Activated naive CD4-positive, alpha-beta T cell treated with anti-CD3 and anti-CD28 coated beads, Interleukin-2, amount 50 U/mL, for 24 hours (primary cell): ENCODE results near the gene WDR81.

Experiments
- H3K27ac Mint-ChIP-seq: one replicate; pipeline ENCODE4 v1.8.0; 2021; ENCODE audit warnings: mild to moderate bottlenecking, mixed read lengths
- H3K27me3 Mint-ChIP-seq: one replicate; pipeline ENCODE4 v1.8.0; 2021; ENCODE audit warnings: mixed read lengths
- H3K36me3 Mint-ChIP-seq: one replicate; pipeline ENCODE4 v1.8.0; 2021; ENCODE audit warnings: mixed read lengths
- H3K4me1 Mint-ChIP-seq: one replicate; pipeline ENCODE4 v1.8.0; 2021; ENCODE audit warnings: mixed read lengths
- H3K4me3 Mint-ChIP-seq: one replicate; pipeline ENCODE4 v1.8.0; 2021; ENCODE audit warnings: mild to moderate bottlenecking, mixed read lengths
- H3K9me3 Mint-ChIP-seq: one replicate; pipeline ENCODE4 v1.8.0; 2021; ENCODE audit warnings: mixed read lengths

The WDR81 gene

DNA sequence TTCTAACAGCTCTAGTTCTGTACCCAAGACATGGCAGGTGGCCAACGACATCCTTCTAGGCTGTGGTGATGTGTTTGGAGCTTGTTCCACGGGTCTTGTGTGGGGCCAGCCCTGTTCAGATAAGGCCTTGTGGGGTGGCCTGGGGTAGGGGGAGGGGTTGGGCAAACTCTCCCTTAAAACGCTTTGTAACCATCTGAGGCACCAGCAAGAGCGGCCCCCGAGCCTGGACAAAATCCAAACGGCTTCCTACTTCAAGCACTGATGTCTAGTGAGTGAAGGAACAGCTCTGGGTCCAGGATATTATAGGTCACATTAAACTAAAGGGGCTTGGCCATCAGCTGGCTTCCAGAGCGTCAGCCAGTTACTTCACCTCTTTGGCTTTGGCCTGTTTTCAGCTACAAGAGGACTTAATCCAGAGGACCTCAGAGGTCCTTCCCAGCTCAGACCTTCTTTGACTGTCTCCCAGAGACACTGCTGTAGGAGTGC, 49.2 kb downstream of the WDR81 start:
- Mint-ChIP-seq H3K27ac (peak overlapping the region; percentile 46), H3K9me3 (no peaks in the 10 kb centered on the region), H3K36me3 (no peaks in the 10 kb centered on the region), H3K4me3 (no peak overlapping the region), H3K4me1 (peaks cover 14% of the 10 kb centered on the region), H3K27me3 (no peaks in the 10 kb centered on the region)

DNA sequence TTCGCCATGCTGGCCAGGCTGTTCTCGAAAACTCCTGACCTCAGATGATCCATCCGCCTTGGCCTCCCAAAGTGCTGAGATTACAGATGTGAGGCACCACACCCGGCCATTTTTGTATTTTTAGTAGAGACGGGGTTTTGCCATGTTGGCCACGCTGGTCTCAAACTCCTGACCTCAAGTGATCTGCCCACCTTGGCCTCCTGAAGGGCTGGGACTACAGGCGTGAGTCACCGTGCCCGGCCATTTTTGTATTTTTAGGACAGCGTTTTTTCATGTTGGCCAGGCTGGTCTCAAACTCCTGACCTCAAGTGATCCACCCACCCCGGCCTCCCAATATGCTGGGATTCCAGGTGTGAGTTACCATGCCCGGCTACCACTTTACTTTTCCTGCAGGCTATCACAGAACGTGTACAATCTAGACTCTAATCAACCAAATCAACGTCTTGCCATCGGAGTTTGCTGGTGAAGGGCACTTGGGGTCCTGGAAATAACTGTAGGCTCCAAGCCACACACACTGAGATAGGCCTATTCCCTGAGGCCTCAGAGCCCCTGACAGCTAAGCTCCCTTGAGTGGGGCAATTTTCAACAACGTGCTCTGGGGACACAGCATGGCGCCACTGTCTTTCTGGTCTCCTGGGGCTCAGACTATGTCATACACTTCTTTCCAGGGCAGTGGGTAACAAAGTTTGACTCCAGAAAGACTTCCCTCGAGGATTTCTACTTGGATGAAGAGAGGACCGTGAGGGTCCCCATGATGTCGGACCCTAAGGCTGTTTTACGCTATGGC, 50.1 kb downstream of the WDR81 start:
- H3K27ac Mint-ChIP-seq = peak overlapping the region; percentile 17
- H3K36me3 Mint-ChIP-seq = no peaks in the 10 kb centered on the region
- H3K27me3 Mint-ChIP-seq = no peaks in the 10 kb centered on the region
- peaks cover 11% of the 10 kb centered on the region for H3K4me1 Mint-ChIP-seq
- H3K9me3 Mint-ChIP-seq = no peaks in the 10 kb centered on the region
- no peak overlapping the region for H3K4me3 Mint-ChIP-seq

DNA sequence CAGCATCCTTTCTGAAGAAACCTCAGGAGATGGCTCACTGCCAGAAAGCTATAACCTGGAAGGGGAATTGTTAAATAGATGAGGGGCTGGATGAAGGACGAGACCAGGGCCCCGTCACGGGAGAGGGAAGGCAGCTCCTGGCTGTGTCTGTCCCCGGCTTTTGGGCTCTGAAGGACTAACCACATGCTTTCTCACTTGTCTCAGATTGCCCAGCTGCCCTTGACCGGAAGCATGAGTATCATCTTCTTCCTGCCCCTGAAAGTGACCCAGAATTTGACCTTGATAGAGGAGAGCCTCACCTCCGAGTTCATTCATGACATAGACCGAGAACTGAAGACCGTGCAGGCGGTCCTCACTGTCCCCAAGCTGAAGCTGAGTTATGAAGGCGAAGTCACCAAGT, 51.8 kb downstream of the WDR81 start:
- Mint-ChIP-seq H3K27me3 (no peaks in the 10 kb centered on the region), H3K36me3 (no peaks in the 10 kb centered on the region), H3K4me1 (peaks cover 4% of the 10 kb centered on the region), H3K9me3 (no peaks in the 10 kb centered on the region), H3K27ac (no peak overlapping the region), H3K4me3 (no peak overlapping the region)

DNA sequence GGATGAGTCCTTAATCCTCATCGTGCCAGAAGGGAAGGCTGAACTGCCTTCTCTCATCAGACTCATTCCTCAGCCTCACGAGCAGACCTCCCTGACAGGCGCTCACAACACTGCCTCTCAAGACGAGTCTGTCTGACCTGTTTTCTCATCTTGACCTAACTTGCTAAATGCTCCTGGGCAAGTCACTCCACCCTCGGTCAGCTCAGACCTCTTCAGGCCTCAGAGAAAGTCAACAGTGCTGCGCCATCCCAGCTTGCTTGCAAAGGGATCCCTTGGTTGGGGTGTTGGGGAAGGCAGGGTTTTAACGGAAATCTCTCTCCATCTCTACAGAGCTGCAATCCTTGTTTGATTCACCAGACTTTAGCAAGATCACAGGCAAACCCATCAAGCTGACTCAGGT, 52.4 kb downstream of the WDR81 start:
- H3K27me3 Mint-ChIP-seq = no peaks in the 10 kb centered on the region
- peaks cover 4% of the 10 kb centered on the region for H3K4me1 Mint-ChIP-seq
- H3K36me3 Mint-ChIP-seq = no peaks in the 10 kb centered on the region
- no peak overlapping the region for H3K4me3 Mint-ChIP-seq
- H3K27ac Mint-ChIP-seq = no peak overlapping the region
- H3K9me3 Mint-ChIP-seq = no peaks in the 10 kb centered on the region

DNA sequence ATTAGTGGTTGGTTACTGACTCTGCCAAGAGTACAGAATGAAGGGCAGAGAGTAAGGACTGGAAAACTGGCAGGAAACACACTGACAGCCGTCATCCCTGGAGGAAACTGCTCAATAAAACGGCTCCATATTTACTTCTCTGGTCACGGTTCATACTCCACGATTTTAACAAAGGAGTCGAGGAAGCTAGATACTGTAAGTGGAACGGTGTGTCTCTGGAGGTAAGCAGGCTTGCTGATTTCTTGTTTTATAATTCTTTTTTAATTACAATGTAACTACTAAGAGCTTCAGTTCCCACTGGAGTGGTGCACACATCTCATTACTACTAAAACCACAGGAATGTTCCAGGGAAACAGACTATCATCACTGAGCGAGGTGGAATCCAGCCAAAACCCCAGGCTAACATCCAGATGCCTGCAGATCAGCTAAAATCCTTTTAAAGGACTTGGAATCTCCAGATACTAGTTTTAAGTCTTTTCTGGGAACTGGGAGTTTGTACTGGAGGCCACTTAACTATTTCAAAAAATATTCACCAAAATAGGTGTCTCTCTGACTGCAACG, 55.1 kb downstream of the WDR81 start:
- H3K27ac Mint-ChIP-seq = no peak overlapping the region
- peaks cover 4% of the 10 kb centered on the region for H3K36me3 Mint-ChIP-seq
- no peaks in the 10 kb centered on the region for H3K4me1 Mint-ChIP-seq
- H3K9me3 Mint-ChIP-seq = no peaks in the 10 kb centered on the region
- no peak overlapping the region for H3K4me3 Mint-ChIP-seq
- no peaks in the 10 kb centered on the region for H3K27me3 Mint-ChIP-seq

DNA sequence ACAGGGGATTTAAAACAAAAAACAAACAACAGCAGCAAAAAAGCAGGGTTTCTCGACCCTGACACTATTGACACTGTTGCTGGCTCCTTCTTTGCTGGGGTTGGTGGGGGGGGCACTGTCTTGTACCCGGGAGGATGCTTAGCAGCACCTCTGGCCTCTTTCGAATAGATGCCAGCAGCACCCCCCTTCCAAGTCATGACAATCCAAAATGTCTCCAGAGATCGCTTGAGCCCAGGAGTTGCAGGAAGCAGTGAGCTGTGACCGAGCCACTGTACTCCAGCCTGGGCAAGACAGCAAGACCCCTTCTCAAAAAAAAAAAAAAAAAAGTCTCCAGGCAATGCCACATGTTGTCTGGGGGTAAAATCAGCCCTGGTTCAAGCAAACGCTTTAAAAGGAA, 57.7 kb downstream of the WDR81 start:
- no peaks in the 10 kb centered on the region for H3K27me3 Mint-ChIP-seq

DNA sequence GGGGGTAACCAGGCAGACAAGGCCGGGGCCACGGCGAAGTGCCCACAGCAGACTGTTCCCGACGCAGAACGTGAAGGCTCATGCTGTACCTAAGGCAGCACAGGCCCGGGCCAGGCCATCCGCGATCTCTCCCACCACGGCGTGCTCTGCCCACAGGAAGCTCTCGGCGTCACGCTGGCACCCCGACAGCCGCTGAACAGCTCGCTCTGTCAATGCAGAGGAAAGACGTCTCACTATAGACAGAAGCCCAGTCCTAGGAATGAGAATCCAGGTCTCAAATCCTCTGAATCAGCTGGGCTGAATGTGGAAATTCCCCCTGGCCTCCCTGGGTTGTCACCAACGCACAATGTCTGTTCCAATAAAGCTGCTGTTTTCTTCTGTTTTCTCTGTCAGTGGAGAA, 58.8 kb downstream of the WDR81 start:
- no peaks in the 10 kb centered on the region for H3K9me3 Mint-ChIP-seq
- peak overlapping the region; percentile 59 for H3K27ac Mint-ChIP-seq
- H3K4me1 Mint-ChIP-seq = no peaks in the 10 kb centered on the region
- no peaks in the 10 kb centered on the region for H3K27me3 Mint-ChIP-seq
- no peak overlapping the region for H3K4me3 Mint-ChIP-seq
- H3K36me3 Mint-ChIP-seq = peaks cover 4% of the 10 kb centered on the region

More for the DNA sequence above, 57.7 kb downstream of the WDR81 start:
- H3K27ac Mint-ChIP-seq = no peak overlapping the region
- H3K9me3 Mint-ChIP-seq = no peaks in the 10 kb centered on the region
- peaks cover 4% of the 10 kb centered on the region for H3K36me3 Mint-ChIP-seq
- no peaks in the 10 kb centered on the region for H3K4me1 Mint-ChIP-seq
- H3K4me3 Mint-ChIP-seq = no peak overlapping the region

DNA sequence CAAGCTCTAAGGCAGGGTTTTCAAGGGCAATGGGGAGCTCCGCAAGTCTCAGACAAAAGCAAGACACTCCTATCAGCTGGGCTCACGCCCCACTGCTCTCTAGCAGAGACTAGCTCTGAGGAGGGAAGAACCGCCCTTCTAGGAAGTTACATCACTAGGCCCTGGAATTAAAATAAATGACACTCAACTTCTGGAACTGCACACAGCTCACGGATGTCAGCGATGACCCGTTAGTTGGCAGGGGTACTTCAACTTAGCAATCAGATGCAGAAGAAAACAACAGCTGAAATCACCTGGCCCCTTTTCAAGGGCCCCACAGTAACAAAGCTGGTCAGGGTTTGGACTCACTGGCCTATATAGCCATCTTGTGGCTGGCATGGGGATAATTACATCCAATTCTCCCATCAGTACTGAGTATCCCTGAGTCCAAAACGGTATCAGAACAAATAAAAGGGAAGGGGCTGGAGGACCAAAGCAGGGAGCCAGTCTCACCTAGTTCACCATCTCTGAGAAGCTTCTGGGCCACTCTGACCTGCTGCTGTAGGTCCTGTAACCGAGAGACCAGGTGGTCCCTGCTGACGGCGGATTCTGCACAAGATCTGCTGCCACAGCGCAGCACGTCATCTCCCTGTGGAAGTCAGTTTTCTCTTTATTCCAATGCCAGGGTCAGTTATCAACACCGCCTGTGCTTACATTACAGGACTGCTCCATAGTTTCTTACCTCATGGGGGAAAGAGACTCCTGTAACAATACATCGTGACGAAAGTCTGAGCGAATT, 59.5 kb downstream of the WDR81 start:
- Mint-ChIP-seq H3K9me3 (no peaks in the 10 kb centered on the region), H3K36me3 (peaks cover 4% of the 10 kb centered on the region), H3K27me3 (no peaks in the 10 kb centered on the region), H3K27ac (peak overlapping the region; percentile 12), H3K4me1 (no peaks in the 10 kb centered on the region), H3K4me3 (no peak overlapping the region)

DNA sequence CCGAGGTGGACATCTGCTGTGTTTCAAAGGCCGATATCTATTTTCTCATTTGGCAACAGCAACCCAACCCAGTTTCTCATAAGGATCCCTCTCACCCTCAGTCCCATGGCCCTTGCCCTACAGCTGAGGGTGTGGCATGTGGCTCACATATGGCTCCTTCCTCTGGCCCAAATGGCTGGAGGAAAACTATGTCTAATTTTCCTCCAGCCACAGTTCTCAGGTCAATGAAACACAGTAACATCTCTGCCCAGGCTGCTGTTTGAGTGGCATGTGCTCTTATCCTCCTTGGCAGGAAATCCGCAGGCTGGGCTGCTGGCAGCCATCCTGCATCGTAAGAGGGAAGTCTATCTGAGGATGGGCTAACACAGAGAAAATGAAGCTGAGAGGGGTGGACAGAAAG, 61.4 kb downstream of the WDR81 start:
- Mint-ChIP-seq H3K4me3 (no peak overlapping the region), H3K27ac (no peak overlapping the region), H3K9me3 (no peaks in the 10 kb centered on the region), H3K4me1 (no peaks in the 10 kb centered on the region), H3K36me3 (peaks cover 4% of the 10 kb centered on the region), H3K27me3 (no peaks in the 10 kb centered on the region)

DNA sequence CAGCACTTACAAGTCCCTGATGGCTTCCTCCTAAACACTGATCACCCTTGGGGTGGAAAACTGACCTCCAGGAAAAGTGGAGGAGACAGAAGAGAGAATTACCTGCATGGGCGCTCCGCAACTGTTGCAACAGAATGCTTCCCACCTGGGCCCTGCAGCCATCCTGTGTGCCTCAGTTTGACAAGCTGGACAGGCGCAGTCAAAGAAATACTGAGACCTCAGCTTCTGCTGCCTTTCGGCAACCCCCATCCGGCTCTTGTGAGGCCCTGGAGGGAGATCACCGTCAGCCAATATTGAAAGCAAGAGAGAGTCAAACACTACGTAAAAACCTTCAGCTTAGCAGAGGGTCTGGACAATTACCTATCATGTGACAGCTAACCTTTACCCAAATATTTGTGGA, 62.2 kb downstream of the WDR81 start:
- Mint-ChIP-seq H3K27ac (no peak overlapping the region), H3K27me3 (no peaks in the 10 kb centered on the region), H3K4me1 (peaks cover 5% of the 10 kb centered on the region), H3K4me3 (no peak overlapping the region), H3K36me3 (peaks cover 4% of the 10 kb centered on the region), H3K9me3 (no peaks in the 10 kb centered on the region)

DNA sequence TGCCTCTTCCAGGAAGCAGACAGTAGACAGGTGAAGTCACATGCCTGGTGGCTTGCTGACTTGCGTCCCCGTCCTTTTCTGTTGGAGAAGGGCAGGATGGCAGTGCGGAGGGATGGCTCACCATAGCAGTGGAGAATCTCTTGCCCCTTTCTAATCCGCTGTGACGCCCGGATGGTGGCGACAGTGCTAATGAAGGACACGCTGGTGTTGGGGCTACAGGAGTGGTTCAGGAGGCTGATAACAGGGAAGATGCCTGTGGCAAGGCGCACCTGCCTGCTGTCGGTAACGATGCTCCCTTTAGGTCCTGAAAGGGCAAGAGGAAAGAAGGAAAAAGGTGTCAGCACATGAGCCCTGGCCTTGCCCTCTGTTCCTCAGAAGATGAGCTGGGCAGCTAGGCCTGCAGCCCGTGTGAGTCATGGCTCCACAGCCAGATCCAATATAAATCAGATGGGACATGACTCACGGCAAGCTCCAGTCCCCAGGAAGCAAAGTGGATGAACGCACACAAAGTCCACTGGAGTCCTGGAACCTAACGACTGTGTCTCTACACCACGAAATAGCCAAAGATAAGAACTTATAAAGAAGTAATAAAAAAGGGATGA, 62.9 kb downstream of the WDR81 start:
- Mint-ChIP-seq H3K4me1 (peaks cover 5% of the 10 kb centered on the region), H3K36me3 (peaks cover 4% of the 10 kb centered on the region), H3K27ac (no peak overlapping the region), H3K27me3 (no peaks in the 10 kb centered on the region), H3K4me3 (no peak overlapping the region), H3K9me3 (no peaks in the 10 kb centered on the region)
